HG03520 (cell line): ENCODE data around the gene SMPD3.

Experiments used
- ATAC-seq: cut with Tn5 transposase; IDR thresholded peaks from one replicate; pipeline ENCODE4 v1.9.1; 2021; ENCODE audit warnings: mild to moderate bottlenecking, moderate library complexity; ENCODE audit not compliant: unreplicated experiment

SMPD3 gene

DNA sequence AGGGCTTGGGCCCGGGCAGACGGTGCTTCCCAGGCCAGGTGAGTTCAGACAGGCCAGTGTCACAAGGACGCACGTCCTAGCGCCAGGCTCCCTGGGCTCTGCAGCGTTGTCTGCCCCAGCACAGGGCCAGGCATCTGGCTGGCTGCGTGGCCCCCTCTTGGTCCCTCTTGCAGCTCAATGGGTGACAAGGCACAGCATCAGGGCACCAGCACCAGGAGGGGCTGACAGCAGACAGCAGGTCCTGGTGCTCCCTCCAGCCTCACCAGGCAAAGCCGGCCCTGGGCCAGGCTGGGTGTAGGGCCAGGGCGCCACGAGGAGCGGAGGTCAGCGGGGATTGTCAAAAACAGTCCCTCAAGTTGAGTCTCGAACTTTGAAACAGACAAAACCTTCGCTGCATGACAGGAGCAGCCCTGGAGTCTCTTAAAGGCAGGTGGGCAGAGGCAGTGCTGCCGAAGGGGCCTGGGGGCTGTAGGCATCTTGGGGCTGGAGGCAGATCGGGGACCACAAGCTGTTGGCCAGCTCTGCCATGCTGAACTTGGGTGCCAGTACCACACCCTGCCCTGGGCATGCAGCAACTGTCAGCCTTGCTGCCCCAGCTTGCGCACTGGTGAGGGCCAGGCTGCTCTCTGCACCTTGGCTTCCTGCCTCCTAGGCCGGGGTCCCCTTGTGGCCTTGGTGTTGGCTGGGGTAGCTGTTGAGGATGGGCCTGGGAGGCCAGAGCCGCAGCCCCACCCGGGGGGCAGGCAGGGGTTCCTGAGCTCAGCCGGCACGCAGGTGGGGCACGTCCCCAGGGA is 88.7 kb downstream of the SMPD3 start:
- no peak for ATAC-seq

GRCh38 chr16:68358951-68359350 is 89.4 kb downstream of the SMPD3 start:
- ATAC-seq = no peak

GRCh38 chr16:68357923-68358322 is 90.4 kb downstream of the SMPD3 start:
- ATAC-seq = no peak

GRCh38 chr16:68357521-68357922 is 90.8 kb downstream of the SMPD3 start:
- ATAC-seq = no peak

DNA sequence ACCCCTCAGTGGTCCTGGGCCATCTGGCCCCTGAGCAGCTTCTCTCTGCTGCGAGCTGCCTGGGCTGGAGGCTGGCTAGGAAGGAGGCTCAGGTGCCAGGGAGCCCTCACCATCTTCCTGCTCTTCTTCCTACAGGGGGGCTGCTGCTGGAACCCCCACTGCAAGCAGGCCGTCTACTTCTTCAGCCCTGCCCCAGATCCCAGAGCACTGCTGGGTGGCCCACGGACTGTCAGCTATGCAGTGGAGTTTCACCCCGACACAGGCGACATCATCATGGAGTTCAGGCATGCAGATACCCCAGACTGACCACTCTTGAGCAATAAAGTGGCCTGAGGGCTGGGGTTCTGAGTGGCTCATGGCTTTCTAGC is 91.4 kb downstream of the SMPD3 start:
- ATAC-seq = peak; percentile 4

DNA sequence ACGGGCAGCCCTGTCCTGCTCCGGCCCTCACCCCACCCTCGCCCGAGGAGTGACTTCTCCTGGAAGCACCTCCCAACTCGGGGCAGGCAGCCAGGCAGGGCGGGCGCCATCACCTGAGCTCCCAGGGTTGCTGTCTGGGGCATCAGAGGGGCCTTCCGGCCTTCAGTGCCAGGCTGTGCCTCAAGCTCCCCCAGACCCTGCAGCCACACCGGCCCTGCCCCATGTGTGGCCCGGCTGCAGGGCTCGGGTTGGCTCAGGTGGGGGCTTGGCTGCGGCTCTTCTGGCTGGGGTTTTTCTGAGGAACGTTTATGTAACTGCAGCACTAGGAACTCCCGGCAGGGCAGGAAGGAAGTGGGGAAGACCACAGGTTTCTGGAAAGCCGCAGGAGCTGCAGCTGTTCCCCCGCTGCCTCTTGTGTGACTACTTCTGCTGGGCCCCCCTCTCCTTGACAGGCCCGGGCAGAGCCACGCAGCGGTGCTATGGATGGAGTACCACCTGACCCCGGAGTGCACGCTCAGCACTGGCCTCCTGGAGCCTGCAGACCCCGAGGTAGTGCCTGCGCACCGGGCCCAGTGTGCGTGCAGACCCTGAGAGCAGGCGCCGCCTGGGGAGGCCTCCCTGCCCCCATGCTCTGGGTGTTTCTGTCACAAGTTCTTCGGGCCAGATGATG is 91.9 kb downstream of the SMPD3 start:
- ATAC-seq = peak; percentile 66

GRCh38 chr16:68355447-68356248 is 92.7 kb downstream of the SMPD3 start:
- peak; percentile 4 for ATAC-seq

GRCh38 chr16:68354816-68355215 is 93.5 kb downstream of the SMPD3 start:
- no peak for ATAC-seq

- no peak for ATAC-seq
Observed at GRCh38 chr16:68353366-68353765, 94.9 kb downstream of the SMPD3 start.

DNA sequence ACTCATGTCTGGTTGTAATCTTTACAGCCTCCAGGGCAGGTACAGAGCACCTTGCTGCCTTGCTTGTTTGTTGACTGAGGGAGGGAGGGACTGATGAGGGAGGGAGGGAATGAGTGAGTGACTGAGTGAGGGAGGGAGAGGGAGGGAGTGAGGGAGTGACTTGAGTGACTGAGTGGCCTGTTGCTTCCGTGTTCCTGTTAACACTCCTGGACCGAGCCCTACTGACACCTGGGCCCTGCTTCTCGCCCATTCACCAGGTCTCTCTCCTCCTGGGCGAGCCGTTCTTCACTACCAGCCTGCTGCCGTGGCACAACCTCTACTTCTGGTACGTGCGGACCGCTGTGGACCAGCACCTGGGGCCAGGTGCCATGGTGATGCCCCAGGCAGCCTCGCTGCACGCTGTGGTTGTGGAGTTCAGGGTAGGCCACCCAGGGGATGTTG is 96.3 kb downstream of the SMPD3 start:
- ATAC-seq = no peak

GRCh38 chr16:68351463-68351862 is 96.8 kb downstream of the SMPD3 start:
- ATAC-seq = no peak

DNA sequence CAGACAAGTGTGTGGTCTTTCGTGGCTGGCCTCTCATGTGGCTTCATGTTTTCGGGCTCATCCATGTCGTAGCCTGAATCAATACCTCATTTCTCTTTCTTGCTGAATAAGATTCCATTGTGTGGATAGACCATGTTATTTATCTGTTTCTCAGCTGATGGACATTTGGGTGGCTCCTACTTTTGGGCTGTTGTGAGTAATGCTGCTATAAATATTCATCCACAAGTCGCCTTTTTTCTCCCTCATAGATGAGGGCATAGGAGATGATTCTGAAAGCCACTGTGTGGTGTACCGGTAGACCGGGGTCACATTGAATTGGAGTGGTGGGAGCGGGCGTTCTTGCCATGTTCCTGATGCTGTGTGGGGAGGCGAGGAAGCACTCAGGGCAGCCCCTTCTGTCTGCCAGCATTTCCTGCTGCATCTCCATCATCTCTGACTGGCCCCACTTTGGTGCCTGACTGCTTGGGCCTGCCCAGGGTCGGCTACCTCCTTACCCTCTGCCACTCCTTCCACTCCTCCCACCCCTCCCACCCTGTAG is 97.4 kb downstream of the SMPD3 start:
- ATAC-seq = no peak

DNA sequence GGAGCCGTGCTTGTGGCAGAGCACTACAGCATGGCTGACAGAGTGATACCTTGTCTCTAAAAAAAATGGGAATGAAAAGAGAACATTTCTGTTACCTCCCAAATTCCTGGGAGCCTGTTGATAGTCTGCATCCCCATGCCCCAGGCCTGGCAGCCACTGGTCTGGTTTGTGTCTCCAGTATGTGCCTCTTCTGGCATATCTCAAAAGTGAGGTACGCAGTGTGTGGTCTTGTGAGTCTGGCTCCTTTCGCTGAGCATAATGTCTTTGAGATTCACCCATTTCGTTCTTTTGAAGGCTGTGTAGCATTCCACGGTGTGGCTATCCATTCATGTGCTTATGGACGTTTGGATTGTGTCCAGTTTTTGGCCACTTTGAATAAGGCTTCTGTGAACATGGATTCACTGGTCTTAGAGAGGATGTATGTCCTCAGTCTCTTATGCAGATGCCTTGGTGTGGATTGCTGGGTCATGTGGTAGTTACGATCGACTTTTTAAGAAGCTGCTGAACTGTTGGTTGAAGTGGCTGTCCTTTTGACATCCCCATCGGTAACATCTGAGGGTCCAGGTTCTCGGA is 98.4 kb downstream of the SMPD3 start:
- ATAC-seq = no peak

- no peak for ATAC-seq
Observed at GRCh38 chr16:68348639-68349445, 99.5 kb downstream of the SMPD3 start.

GRCh38 chr16:68347605-68348004 is 100.7 kb downstream of the SMPD3 start:
- no peak for ATAC-seq

- no peak for ATAC-seq
Observed at GRCh38 chr16:68346892-68347480, 101.3 kb downstream of the SMPD3 start.

GRCh38 chr16:68345958-68346635 is 102.2 kb downstream of the SMPD3 start:
- no peak for ATAC-seq

GRCh38 chr16:68345351-68345810 is 102.9 kb downstream of the SMPD3 start:
- ATAC-seq = no peak

- ATAC-seq = no peak
Observed at GRCh38 chr16:68344252-68344651, 104.1 kb downstream of the SMPD3 start.
